GM19239 (cell line): ENCODE measurements around the gene CDK12.
"Not testable (repeated sequence)": the region's sequence is repeated elsewhere in the genome, so short reads cannot be mapped to it uniquely, and the experiment has no call there.

Experiments
- DNase-seq: peaks from one replicate; pipeline ENCODE4 v3.0.0; 2011; ENCODE audit warnings: low spot score; ENCODE audit not compliant: insufficient read length
- FAIRE-seq: peaks from 2 replicates; lab custom pipeline; 2011; peaks lifted over from hg19 to GRCh38; lab: Jason Lieb, UNC

CDK12 gene

GRCh38 chr17:39487946-39488345, 26.7 kb downstream of the CDK12 start:
- FAIRE-seq (no peak), DNase-seq (no peak)

GRCh38 chr17:39496921-39497320, 35.6 kb downstream of the CDK12 start:
- not testable (repeated sequence) for FAIRE-seq, DNase-seq

- DNase-seq (no peak), FAIRE-seq (no peak)
These were observed 46.2 kb downstream of the CDK12 start for GRCh38 chr17:39507511-39507910.

DNA sequence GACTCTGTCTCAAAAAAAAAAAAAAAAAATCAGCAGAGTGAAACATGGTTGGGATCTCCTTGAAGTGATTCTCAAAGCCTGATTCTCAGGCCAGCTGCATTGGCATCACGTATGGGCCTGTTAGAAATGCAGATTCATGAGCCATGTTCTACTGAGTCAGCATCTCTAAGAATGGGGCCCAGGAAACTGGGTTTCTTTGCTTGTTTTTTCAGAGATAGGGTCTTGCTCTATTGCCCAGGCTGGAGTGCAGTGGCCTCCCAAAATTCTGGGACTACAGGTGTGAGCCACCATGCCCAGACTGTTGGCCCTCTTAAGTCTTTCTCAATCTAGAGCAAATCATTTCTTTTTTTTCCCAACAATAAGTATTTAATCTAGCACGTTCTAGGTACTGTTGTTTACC, 47.7 kb downstream of the CDK12 start:
- FAIRE-seq (no peak), DNase-seq (no peak)

- DNase-seq: no peak
- FAIRE-seq: no peak
These were observed 52.0 kb downstream of the CDK12 start for GRCh38 chr17:39513309-39513708.

DNA sequence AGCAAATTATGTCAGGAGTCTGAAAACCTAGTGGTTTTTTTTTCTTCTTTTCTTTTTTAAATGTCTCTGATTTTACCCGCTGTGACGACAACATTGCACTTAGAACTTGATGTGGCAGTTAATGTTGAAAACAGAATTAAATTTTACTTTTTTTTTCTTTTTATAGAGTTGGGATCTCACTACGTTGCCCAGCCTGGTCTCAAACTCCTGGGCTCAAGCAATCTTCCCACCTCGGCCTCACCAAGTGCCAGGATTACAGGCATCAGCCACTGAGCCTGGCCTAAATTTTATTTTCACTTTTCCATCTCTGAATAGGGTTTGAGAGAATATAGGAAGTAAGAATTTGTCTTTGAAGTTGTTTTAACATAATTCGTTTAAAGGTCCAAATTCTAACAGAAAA, 52.6 kb downstream of the CDK12 start:
- DNase-seq (no peak), FAIRE-seq (no peak)

DNA sequence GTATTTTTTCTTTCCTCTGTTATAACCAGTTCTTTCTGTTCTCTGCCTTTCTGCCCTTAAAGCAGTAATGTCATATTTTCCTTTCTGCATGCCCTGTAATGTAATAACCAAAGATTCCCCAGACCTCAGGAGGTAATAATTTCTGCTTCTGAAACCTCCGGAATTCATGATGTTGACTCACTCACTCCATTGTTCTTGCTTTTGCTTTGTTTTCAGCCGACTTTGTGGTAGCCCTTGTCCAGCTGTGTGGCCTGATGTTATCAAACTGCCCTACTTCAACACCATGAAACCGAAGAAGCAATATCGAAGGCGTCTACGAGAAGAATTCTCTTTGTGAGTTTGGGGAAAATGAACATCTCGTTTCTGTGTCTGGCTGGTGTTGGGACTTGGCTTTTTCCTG, 55.9 kb downstream of the CDK12 start:
- no peak for DNase-seq
- FAIRE-seq: no peak

GRCh38 chr17:39525801-39526506, 64.7 kb downstream of the CDK12 start:
- DNase-seq (no peak), FAIRE-seq (no peak)

DNA sequence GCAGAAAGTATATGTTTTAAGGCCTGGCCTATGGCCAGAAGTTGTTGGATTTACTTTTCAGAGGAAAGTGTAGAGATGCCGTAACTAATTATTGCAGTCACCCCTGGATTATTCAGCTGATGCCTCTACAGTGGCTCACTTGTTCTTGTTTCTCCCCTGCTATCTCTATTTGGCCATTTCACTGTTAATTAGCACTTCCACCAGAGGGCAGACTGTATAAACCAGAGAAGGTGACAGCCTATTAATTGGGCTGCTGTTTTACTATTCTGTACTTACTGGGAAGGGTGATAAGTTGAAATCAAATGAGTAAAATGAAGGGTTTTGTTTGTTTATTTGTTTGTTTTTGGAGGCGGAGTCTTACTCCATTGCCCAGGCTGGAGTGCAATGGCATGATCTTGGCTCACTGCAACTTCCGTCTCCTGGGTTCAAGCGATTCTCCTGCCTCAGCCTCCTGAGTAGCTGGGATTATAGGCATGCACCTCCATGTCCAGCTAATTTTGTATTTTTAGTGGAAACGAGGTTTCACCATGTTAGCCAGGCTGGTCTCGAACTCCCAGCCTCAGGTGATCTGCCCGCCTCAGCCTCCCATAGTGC, 66.0 kb downstream of the CDK12 start:
- FAIRE-seq: no peak
- no peak for DNase-seq

- no peak for DNase-seq
- FAIRE-seq: no peak
These were observed 68.2 kb downstream of the CDK12 start for GRCh38 chr17:39529455-39529854.

- DNase-seq (no peak), FAIRE-seq (no peak)
These were observed 69.2 kb downstream of the CDK12 start for GRCh38 chr17:39530513-39530912.

GRCh38 chr17:39531252-39531651, 70.0 kb downstream of the CDK12 start:
- no peak for FAIRE-seq
- DNase-seq: no peak

DNA sequence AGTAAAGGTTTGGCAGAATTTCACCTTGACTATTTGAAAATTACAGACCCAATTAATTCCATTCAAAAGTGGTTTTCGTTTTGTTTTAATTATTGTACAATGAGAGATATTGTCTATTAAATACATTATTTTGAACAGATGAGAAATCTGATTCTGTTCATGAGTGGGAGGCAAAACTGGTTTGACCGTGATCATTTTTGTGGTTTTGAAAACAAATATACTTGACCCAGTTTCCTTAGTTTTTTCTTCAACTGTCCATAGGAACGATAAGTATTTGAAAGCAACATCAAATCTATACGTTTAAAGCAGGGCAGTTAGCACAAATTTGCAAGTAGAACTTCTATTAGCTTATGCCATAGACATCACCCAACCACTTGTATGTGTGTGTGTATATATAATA, 72.6 kb downstream of the CDK12 start:
- DNase-seq (no peak), FAIRE-seq (peak; percentile 44)

- FAIRE-seq: no peak
- no peak for DNase-seq
These were observed 73.6 kb downstream of the CDK12 start for GRCh38 chr17:39534768-39535405.

- FAIRE-seq: no peak
These were observed 75.2 kb downstream of the CDK12 start for GRCh38 chr17:39536468-39536867.

GRCh38 chr17:39537364-39537763, 76.1 kb downstream of the CDK12 start:
- FAIRE-seq, DNase-seq: not testable (repeated sequence)

More at GRCh38 chr17:39536468-39536867, 75.2 kb downstream of the CDK12 start:
- no peak for DNase-seq

- FAIRE-seq (no peak), DNase-seq (no peak)
These were observed 77.6 kb downstream of the CDK12 start for GRCh38 chr17:39538866-39539265.

- DNase-seq: no peak
- no peak for FAIRE-seq
These were observed 79.3 kb downstream of the CDK12 start for GRCh38 chr17:39540611-39541010.

- DNase-seq (no peak), FAIRE-seq (no peak)
These were observed 80.4 kb downstream of the CDK12 start for GRCh38 chr17:39541652-39542051.

- DNase-seq (no peak), FAIRE-seq (no peak)
These were observed 81.9 kb downstream of the CDK12 start for GRCh38 chr17:39543176-39543575.

GRCh38 chr17:39543664-39544063, 82.4 kb downstream of the CDK12 start:
- FAIRE-seq: no peak
- DNase-seq: no peak
